Ramos (cell line): ENCODE measurements around the gene RECK.

Source experiments
- in situ Hi-C: fragments of 300-500 bp; cut with MboI; formaldehyde crosslinking; loops from one replicate; pipeline ENCODE4 v1.14.3; 2022; ENCODE audit warnings: low sequenced_read_pairs; ENCODE audit not compliant: unreplicated experiment

Gene RECK

GRCh38 chr9:36169708-36170107 is 133.0 kb downstream of the RECK start:
- in situ Hi-C loops, result loop anchor here (5.0 kb wide), 1 partner anchor 62 kb away; no protein-coding TSS in a partner anchor

GRCh38 chr9:36170531-36170930 is 133.8 kb downstream of the RECK start:
- in situ Hi-C loops, result no loop called here

- in situ Hi-C loops, result no loop called here
Measured at GRCh38 chr9:36173861-36174260, 137.1 kb downstream of the RECK start.
